Measurements from ENCODE around the gene ADAMTS12.
"Not testable (repeated sequence)": the region's sequence is repeated elsewhere in the genome, so short reads cannot be mapped to it uniquely, and the experiment has no call there.

ADAMTS12 gene

GRCh38 chr5:33906248-33906647 is 14.5 kb upstream of the ADAMTS12 start:
- not testable (repeated sequence) for DNase-seq (ENCODE audit: low read depth)

DNA sequence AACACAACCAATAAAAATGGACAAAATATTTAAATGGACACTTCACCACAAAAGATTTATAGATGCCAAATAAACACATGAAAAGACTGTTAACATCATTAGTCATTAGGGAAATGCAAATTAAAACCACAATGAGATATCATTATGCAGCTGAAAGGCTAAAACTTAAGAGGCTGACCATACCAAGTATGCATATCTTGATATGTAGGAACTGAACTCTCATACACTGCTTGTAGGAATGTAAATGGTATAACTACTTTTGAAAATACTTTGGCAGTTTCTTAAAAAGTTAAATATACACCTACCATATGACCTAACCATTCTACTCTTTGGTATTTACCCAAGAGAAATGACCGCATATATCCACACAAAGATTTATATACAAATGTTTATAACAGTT is 13.6 kb upstream of the ADAMTS12 start:
- no peak for DNase-seq (ENCODE audit: low read depth)

- DNase-seq (ENCODE audit: low read depth) = no peak
Observed at GRCh38 chr5:33903118-33903517, 11.3 kb upstream of the ADAMTS12 start.

DNA sequence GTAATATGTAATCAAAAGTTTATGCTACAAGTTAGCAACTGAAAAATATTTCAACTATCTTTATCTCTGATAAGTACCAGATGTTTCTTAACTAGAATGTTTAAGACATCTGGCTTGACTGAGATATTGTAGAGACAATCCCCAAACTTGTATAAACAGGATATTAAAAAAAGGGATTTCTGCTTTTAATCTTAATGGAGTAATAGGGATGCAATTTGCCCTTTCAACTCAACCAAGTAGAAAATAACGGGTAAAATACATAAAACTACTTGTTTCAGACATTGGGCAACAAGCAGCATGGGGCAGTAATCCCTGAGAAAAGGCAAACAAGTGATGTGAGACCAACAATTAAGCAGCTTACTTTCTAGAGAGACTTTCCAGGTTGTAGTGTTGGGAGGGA is 9.4 kb upstream of the ADAMTS12 start:
- DNase-seq (ENCODE audit: low read depth) = no peak

- DNase-seq (ENCODE audit: low read depth) = no peak
Observed at GRCh38 chr5:33894566-33894965, 2.8 kb upstream of the ADAMTS12 start.

GRCh38 chr5:33892620-33893137 is 889 bp upstream of the ADAMTS12 start:
- peak; percentile 92 for DNase-seq (ENCODE audit: low read depth)

DNA sequence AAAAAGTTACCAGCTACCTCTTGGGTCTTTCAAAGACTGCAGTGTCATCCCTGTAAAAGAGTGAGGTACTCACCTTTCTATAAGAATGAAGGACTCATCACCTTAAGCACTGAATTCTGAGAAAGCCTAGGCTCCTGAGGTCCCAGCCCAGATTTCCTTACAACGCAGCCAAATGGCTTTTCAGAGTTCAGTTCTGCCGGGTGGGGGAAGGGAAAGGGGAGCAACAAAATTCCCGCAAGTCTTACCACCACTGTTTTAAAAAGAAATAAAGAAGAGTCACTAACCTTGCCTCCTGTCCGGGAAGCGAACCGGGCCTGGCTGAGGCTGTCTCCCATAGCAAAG is 373 bp downstream of the ADAMTS12 start:
- no peak for DNase-seq (ENCODE audit: low read depth)

GRCh38 chr5:33890131-33891032 is 1.4 kb downstream of the ADAMTS12 start:
- DNase-seq (ENCODE audit: low read depth) = no peak

DNA sequence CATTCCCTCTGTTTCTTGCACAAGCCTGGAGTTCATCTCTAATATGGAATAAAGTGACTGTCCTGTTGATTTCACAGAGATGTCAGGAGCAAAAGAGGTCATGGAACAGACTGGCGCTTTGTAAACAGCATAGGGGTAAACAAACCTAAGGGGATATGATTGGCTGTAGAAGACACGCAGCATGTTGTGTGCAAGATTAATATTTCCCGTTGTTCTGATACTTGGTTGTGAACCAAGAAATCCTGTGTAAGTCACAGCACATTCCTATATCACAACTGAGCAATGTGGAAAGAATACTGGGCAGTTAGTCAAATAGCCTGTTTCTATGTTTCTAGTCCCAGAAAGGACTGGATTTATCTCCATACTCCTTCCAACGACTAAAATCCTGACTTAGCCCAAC is 3.2 kb downstream of the ADAMTS12 start:
- DNase-seq (ENCODE audit: low read depth) = no peak

GRCh38 chr5:33887268-33887667 is 4.5 kb downstream of the ADAMTS12 start:
- no peak for DNase-seq (ENCODE audit: low read depth)

DNA sequence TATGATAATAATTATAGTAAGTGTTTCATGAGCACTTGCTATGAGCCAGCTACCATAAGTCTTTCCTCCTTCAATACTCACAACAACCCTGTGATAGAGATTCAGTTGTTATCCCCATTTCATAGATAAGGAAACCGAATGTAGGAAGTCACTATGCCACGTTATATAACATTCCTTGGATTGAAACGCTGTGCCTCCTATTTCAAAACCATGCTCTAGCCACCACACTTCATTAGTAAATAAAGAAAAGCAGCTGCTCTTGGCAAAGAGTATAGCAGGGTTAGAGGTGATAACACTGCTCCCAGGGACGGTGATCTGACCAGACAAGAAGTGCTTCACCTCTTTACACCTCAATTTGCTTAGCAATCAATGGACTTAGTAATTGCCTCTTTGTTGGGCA is 5.5 kb downstream of the ADAMTS12 start:
- DNase-seq (ENCODE audit: low read depth) = no peak

DNA sequence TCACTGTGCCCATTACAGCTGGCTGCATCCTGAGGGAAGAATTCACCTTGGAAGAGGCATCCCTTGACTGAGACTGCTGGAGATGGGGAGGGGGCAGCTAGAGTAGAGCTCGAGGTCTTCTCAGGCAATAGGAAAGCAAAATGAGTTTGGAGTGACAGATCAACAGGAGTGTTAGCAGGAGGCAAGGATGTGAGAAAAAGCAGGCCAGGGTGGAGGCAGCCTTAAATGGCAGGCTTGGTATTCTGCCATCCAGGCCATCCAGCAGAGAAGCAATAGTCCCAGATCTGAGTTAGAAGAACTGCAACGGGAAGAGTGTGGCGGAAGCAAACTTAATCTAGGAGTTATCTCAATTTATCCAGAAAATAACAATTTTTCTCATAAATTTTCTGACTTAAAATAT is 6.1 kb downstream of the ADAMTS12 start:
- no peak for DNase-seq (ENCODE audit: low read depth)

DNA sequence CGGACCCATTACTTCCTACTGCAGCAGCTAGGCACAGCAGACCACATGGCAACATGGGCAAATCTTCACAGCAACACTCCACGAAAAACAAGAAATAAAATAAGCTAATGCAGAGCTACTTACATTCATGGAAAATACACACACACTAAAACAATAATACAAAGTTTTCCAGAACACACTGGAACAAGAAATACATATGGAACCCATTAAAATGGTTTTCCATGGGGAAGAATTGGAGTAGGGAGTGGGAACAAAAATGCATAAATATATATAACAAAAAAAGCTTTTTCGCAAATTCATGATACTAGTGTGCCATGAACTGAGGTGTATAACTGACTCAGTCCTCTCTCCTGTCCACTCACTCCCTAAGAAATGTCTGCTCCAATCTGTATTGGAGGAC is 8.3 kb downstream of the ADAMTS12 start:
- no peak for DNase-seq (ENCODE audit: low read depth)

GRCh38 chr5:33880319-33880718 is 11.5 kb downstream of the ADAMTS12 start:
- DNase-seq (ENCODE audit: low read depth) = no peak

DNA sequence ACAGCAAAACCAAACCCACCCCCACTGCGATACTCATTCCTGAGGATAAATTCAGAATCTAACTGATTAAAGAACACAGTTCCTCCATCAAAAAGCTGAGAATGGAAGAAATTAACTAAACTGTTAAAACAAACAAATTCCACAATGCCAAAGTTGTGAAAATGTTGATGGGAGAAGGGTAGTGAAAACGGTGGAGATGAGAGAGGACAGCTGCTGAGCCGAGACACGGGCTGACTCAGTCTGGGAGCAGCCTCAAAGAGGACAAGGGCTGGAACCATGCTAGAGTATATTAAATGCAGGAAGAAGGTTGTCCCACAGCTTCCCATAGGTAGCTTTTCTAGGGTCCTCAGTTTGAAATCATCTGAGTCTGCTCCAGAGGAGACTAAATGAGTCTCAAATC is 14.3 kb downstream of the ADAMTS12 start:
- no peak for DNase-seq (ENCODE audit: low read depth)

DNA sequence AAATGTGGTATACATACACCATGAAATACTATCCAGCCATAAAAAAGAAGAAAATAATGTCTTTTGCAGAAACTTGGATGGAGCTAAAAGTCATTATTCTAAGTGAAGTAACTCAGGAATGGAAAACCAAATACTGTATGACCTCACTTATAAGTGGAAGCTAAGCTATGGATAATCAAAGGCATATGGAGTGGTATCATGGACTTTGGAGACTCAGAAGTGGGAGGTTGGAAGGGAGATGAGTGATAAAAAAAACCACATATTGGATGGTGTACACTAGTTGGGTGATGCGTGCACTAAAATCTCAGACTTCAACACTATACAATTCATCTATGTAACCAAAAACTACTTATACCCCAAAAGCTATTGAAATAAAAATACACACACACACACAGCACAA is 24.5 kb downstream of the ADAMTS12 start:
- no peak for DNase-seq (ENCODE audit: low read depth)

- not testable (repeated sequence) for DNase-seq (ENCODE audit: low read depth)
Observed at GRCh38 chr5:33859177-33859576, 32.6 kb downstream of the ADAMTS12 start.

DNA sequence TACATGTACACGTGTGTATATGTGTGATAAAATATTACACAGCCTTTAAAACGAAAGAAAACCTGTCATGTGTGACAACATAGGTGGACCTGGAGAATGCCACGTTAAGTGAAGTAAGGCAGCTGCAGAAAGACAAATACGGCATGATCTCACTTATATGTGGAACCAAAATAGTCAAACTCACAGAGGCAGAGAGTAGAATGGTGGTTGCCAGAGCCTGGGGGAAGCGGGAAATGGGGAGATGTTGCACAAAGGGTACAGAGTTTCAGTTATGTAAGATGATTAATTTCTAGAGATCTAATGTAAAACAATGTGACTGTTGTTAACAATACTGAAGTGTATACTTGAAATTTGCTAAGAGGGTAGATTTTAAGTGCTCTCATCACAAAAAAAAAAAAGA is 34.8 kb downstream of the ADAMTS12 start:
- DNase-seq (ENCODE audit: low read depth) = no peak

DNA sequence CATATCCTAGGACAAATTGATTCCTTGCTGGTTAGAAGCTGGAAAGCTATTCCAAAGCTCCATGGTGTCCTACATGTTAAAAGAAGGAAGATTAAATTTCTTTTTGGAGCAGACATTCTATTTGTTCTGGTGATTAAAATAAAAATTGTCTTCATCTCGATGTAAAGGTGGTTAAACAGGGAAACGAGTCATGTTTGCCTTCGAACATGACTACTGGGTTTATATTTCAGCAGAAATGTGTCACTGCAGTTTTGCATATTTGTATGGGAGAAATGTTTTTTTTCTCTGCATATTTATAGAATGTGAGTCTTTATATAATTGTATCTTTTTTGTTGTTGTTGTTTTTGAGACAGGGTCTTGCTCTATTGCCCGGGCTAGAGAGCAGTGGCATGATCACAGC is 36.4 kb downstream of the ADAMTS12 start:
- no peak for DNase-seq (ENCODE audit: low read depth)

DNA sequence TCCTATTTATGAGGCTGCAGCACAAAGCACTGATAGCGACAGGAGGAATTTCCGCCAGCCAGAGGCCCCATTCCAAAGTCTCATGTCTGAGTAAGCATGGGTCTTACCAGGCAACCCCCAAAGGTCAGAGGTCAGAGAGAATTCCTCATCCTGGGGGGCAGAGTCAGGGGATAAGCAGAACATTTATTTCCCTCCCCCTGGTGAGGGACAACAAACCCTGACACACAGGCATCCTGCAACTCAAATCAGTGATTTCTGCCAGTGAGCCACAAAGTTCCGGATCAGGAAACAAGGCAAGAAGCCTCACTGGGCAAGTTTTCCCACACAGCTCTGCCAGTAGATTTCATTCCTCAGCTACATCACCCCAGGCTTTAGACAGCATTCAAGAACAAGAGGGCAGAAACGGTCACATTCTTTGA is 37.0 kb downstream of the ADAMTS12 start:
- no peak for DNase-seq (ENCODE audit: low read depth)

GRCh38 chr5:33852837-33853236 is 39.0 kb downstream of the ADAMTS12 start:
- no peak for DNase-seq (ENCODE audit: low read depth)

- DNase-seq (ENCODE audit: low read depth) = no peak
Observed at GRCh38 chr5:33852319-33852718, 39.5 kb downstream of the ADAMTS12 start.

GRCh38 chr5:33850100-33850594 is 41.6 kb downstream of the ADAMTS12 start:
- no peak for DNase-seq (ENCODE audit: low read depth)

DNA sequence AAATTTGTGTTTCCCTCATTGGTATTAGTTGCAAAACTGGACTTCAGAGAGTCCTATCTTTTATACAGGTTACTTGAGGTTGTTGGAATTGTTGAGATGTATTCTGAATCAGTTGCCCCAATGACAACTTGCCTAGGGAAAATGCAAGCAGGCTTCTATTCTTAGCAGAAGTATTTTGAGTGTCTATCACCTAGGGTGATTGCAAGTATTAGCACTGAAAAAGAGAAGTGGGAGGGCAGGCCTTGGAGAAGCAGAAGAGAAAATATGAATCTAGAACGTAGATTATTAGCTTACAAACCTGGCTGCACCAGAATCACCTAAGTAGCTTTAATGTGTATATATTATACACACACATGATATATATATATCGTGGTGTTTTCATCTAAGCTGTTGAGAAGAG is 43.2 kb downstream of the ADAMTS12 start:
- DNase-seq (ENCODE audit: low read depth) = no peak

All from GM04503 (cell line).